ENCODE measurements around the gene DCHS2.

Gene DCHS2, protein sequence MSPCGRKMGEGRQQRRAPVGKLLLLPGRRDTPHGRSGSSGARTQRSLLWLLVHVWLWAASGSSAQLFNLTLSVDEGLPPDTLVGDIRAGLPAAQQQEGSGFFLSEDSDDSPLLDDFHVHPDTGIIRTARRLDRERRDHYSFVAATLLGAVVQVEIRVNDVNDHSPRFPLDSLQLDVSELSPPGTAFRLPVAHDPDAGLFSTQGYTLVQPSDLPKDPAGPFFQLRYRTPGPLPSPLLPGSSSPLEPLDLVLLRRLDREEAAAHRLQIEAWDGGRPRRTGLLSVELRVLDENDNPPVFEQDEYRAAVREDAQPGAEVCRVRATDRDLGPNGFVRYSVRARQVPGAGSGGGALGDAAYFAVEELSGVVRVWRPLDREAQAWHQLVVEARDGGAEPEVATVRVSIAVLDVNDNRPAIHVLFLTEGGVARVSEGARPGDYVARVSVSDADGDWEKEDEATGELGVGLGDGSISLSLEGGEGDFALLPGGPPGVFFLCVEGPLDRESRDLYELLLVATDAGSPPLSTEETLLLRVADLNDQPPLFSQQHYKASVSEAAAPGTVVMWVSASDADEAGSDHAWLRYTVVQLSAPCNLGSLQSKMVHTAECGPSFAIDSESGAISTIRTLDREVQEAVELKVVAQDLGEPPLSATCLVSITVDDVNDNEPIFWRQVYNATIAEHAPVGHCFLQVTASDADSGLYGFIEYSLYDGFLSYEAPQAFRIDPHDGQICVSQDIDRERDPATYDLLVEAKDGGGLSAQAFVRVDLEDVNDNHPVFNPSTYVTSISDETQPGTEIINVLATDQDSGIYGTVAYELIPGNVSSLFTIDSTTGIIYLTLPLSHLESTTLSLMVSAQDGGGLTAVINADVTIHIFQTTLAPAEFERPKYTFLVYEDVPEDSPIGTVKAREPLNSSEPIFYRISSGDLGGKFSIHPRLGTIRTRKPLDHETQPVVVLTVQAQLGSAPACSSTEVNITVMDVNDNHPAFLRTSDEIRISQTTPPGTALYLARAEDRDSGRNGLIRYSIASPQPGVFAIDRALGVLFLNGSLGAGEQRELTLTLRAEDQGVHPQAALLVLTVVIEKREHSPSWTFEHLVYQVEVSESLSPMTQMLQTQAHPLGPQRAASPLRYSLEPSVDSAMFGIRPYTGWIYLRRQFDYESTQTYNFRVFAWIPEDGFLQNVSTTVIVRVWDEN (N-terminal part only)

DNA sequence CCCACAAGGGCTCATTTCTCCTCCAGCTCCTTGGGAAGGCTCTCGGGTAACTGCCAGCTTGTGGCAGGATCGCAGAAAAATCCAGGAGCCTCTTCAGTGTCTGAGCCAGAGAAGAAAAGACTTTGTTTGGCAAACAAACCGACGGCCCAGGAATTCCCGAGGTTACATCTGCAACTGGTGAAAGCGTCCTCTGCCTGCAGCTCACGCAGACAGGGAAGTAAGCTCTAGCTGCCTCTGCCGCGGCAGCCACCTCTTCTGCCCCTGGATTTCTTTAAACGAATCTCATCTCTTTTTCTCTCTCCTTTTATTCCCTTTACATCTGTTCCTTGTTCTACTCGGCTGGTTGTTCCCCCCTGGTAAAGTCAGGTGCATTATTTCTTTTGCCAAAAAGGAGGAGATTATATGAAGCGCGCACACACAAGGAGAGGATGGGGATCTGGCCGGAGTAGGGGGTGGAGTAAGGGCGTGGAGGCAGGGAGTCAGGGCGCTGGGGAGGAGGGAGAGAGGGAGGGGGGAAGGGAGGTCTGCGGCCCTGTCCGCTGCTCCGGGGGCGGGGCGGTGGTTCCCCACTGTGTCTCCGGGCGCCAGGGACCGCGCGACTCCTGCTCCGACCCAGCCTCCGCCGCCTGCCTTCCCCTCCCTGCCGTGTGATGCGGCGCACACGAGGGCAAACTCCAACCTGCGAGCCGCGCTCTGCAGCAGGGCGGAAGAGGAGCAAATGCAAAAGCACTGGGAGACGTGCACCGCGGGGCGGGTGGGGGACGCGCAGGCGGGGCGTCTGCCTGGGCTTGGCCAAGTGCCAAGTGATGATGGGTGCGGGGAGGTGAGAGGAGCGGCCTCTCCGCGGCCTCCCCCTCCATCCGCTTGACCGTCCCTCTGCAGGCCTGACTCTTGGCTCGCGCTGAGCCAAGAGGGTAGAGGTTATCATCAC, at the start of gene DCHS2:
Gene DCHS2, minus strand, starts transcription at position 459 of the 931 bp plus-strand sequence. Its CDS starts 444 bp downstream, at position 15.
- no peak for DNase-seq

DNA sequence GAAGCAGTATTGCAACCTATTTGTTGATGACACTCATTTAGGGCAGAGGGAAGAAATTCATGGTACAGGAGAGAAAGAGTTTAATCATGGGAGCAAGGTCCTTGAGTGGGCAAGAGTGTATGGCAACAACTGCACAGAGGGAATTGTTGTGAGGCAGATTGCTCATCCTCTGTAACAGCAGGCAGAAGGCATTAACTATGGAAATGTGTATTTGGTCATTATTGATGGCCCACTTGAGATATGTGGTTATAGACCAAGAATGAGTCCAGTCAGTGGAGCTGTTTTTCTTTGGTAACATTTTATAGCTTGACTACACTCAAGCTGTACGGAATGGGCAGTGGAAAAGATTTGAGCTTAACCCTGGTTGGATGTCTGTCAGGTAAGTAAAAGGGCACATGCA, 42.7 kb upstream of the DCHS2 start:
- DNase-seq = no peak

DNA sequence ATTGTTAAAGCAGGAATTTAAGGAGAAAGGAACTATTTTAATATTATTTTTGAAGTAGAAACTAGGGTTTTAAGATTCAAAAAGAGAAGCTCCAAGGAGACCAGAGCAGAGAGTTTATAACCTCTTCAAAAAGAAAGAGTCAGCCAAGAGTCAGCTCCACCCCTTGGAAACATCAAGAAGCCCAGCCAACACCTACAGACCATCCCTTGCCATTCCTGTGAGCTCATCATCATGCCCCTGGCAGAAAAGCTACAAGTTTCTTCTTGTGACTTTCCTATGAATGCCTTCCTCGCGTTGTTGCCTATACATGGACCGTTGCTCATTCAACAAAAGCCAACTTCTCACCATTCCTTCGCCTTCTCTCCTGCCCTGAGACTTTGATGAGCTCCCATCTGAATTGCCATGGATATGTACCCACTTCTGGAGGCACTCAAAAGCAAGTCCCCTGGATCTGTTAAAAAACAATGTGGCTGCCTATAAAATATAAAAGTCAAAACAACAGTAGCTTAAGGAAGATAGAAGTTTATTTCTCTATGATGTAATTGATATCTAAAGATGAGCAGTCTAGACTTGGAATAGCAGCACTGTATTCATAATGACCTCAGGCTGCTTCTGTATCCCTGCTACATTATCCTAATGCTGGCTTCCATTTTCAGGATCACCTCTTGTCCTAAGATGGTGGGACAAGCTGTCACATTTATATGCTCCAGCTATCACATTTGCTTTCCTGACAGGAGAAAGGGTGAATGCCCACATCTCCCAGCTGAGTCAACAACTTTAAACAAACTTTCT, 38.3 kb upstream of the DCHS2 start:
- no peak for DNase-seq

DNA sequence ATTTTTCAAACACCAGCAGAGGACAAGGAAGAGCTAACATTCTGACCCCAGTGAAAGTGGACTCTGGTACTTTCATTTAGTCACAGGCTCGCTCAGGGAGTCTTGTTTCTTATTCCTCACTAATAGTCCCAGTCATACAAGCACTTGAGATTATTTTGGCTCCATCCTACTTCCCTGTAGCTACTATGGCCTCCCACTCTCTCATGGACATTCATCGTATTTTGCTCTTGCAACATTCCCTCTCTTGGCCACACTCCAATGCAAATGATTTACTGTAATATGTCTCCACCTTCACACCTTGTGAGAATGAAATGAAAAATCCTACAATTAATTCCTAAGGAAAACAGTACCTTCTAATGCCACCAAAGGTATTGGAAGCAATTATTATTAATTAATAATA, 37.3 kb upstream of the DCHS2 start:
- no peak for DNase-seq

DNA sequence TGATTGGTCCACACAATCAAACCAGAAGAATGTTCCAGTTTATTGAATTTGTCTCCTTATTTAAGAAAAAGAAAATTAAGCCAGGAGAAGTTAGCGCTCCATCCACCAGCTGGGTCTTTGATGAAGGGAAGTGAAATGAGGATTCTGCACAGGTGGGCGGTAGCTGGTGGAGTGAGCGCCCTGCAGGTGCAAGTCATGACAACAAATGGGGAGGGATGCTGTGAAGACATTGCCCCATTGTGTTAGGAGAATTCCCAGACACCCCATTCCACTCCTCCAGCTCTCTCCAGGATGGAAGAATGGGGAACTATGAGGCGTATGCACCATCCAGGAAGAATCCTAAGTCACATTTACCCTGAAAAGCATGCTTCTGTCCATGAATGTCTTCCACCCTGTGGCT, 35.7 kb upstream of the DCHS2 start:
- DNase-seq = no peak

DNA sequence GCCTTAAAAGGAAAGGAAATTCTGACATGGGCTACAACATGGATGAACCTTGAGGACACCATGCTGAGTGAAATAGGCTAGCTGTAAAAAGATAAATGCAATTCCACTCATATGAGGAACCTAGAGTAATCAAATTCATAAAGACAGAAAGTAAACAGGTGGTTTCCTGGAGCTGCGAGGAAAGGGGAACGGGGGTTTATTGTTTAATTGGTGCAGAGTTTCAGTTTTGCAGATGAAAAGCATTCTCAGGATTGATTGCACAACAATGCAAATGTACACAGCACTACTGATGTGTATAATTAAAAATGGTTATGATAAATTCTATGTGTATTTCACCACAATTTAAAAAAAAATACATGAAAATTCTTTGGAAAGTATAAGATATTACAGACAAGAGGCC, 34.6 kb upstream of the DCHS2 start:
- peak; percentile 3 for DNase-seq

DNA sequence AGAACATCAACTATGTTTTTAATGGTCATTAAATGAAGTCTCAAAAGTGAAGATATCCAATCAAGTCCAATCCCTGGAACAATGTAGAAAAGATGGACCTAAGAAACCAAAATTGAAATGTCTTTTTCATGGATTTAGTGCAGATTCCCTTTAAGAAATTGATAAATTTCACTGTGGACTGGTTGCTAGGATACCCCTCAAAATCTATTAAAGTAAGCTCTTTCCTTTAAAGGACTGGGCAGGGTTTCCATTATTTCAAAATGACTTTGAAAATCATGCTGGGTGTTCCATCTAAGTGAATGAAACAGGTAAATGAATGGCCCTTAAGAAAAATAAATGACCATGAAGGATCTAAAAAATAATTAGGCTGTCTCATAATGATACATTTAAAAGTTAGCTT, 30.0 kb upstream of the DCHS2 start:
- DNase-seq = no peak

DNA sequence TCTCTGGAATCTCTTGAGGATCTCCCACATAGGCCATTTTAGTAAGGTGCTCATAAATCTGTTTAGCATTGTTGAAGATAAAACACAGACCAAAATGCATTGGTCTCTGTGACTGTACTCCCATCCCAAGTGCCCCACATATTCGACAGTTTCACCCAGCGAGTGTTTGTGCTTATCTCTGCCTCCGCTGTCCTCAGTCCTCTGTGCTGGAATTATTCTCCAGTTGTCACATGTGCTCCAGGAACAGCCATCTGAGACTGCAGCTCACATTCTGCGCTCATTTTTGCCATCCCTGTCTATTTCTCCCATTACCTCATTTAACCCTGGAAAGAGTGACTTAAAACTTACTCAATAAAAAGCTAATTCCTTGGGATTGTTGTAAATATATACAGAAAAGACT, 27.6 kb upstream of the DCHS2 start:
- no peak for DNase-seq

DNA sequence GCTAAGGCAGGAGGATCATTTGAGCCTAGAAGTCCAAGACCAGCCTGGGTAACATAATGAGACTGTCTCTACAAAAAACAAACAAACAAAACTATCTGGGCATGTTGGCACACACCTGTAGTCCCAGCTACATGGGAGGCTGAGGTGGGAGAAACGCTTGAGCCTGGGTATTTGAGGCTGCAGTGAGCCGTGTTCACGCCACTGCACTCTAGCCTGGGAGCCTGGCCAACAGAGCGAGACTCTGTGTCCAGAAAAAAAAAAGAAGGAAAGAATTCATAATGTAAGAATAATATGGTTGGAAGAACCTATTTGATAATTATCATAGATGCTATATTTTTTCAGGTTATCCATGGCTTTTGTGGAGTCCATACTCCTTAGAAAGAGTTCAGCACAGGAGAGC, 26.0 kb upstream of the DCHS2 start:
- DNase-seq = no peak

DNA sequence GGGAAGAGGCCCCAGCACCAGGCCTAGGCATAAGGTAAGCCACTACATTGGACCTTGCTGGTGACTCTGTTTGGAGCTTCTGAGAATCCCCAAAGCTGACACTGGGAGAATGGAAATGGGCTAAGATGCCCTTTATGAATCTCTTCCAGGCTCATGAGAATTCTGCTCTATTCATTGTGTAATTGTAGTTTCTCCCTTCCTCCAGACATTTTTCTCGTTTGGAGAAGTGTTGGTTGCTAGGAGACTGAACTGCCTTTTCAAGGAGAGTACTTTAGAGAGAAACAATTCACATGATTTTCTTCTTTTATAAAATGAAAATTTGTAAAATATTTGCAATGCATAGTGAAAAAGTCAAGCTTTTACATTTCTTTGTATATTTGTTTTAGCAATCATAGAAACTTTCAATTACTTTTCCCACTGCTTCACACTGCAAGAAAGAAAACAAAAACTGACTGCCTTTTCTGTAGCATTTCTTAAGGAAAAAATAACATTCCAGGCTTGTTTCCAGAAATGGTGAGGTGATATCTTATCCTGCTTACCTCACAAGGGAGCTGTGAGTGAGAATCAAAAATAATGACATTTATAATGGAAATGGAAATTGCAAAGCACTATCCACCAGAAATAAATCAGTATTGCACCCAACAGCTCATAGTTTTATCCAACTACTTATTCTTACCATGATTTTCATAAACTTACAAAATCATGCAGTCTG, 24.9 kb upstream of the DCHS2 start:
- DNase-seq = no peak

DNA sequence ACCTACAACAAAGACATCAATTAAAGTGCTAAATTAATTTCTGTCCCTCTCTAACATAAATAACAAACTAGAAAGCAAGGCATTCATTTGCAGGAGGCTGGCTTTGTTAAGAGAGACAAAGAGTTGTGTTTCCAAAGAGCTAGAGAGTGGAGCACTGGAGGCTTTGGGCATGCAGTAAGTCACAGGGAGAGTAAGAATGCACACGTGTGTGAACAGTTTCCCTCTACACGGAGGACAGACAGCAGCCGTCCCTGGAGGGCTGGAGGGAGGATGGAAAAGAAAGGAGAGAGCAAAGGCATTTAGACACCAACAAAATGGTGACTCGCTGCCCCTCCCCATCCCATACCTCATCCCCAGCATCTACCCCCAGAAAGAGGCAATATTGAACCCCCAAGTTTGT, 20.4 kb upstream of the DCHS2 start:
- DNase-seq = no peak

DNA sequence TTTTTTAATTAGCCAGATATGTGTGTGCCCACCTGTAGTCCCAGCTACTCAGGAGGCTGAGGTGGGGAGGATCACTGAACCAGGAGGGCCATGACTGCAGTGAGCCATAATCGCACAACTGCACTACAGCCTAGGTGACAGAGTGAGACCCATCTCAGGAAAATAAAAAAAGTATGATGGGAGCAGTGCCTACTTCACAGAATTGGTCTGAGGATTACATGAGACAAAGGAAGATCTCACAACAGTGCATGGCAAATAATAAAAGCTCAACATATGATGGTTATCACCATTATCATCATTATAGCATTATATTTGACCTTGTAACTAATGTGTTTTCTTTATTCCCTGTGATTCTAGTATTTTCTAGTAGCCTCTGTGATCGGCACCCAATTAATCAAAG, 19.9 kb upstream of the DCHS2 start:
- DNase-seq = no peak

DNA sequence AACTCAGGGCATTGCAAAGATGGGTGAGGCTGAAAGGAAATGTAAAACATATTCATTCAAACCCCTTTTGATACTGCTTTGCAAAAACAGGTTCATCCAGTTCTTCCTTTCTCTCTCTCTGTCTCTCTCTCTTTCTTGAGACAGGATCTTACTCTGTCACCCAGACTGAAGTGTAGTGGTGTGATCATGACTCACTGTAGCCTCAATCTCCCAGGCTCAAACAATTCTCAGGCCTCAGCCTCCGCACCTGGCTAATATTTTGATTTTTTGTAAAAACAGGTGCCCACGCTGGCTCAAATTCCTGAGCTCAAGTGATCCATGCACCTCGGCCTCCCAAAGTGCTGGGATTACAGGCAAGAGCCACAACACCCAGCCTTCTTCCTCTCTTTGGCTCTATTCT, 15.6 kb upstream of the DCHS2 start:
- no peak for DNase-seq

DNA sequence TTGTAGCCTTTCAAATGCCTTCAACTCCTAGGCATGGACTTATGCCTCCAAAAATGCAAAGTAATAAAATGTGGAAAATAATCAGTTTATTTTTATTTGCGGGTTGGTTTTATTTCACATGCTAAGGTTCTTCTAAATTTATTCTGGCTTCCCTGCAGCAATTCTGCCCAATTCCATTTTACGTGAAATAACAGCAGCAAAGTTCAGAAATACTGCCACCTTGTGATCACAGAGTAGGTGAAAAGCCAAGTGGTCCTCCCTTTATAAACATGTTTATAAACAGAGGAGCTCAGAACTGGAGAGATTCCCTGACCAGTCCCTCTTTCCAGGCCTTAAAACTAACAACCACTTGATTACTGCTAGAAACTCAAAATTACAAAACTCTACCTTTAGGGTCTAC, 14.7 kb upstream of the DCHS2 start:
- DNase-seq = peak; percentile 28

DNA sequence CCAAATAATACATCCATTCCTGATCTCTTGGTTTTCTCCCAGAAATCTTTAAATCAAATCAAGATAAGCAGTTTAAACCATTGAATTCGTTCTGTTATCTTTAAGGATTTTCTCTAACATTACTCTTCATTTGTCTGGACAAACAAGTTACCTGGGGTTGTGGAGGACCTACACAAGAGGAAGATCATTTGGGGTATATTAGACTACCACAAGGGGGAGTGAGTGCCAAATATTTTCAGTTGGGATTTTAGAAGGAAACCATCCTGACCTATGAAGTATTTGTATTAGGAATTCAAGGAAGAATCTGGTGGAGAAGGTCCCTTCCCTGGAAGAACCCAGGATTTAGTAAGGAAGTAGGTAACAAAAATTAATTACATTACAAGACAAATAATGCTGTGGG, 12.0 kb upstream of the DCHS2 start:
- peak; percentile 9 for DNase-seq

DNA sequence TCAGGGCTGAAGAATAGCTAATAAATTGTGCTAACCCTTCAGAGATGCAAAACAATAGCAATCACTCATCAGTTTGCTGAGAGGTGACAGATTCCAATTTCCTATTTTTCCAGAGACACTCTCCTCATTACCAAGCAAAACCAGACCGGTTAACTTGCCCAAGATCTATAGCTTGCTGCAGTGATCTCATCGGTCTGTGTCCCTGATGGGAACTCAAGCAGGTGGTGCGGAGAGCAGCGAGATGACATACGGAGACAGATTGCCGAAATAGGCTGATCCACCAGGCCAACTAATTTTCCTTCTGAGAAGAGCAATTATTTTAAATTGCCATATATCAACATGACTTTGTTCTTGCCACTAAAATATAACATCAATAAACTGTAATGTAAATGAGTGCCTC, 10.5 kb upstream of the DCHS2 start:
- no peak for DNase-seq

DNA sequence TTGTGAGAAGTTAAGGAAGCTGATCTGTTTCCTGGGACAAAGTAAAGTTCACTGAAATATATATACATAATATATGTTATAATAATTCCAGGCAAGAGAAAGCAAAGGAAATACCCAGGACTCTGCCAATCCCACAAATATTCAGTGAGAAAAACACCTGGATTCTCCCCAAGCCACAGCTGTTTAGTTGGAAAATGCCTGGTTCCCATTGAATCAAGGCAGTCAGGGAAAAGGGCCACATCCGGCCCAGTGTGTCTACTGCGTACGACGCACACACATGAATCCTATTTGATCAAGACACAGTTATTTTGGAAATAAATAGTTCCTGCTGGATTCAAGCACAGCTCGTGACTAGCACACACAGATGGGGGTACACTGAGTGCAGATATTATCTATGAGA, 6.3 kb upstream of the DCHS2 start:
- DNase-seq = no peak

DNA sequence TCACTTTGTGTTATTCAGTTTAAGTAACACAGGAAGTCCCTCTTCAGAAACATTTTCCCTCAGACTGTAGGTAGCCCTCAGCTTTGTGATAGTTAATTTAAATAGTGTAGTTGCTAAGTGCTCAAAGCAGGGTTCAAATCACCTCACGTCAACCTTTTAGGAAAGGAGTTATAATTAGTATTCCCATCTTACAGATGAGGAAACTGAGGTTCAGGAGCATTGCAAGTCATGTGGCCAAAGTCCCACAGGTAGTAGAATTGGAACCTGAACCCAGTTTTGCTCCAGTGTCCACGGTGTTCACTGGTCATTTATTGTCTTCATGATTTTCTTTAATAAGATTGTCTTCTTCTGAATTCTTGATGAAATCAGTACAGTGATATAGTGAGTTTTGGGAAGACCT, 4.3 kb upstream of the DCHS2 start:
- no peak for DNase-seq

DNA sequence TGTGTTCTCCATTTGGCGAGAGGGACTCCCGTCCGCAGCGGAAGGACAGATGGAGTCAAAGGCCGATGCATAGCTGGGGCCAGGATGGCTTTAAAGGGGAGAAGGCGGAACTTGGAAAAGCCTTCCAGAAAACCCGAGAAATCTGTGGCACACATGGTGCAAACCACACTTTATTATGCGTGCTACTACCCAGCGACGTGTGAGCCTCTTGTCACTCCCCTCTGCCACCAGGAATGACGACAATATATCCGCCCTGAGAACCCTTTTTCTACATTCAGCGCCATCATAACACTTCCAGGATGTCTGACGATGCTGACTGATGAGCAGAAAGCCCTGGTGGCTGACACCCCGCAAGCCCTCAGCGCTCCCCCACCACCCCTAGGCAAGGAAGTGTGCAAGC, 689 bp upstream of the DCHS2 start:
- DNase-seq = no peak

DNA sequence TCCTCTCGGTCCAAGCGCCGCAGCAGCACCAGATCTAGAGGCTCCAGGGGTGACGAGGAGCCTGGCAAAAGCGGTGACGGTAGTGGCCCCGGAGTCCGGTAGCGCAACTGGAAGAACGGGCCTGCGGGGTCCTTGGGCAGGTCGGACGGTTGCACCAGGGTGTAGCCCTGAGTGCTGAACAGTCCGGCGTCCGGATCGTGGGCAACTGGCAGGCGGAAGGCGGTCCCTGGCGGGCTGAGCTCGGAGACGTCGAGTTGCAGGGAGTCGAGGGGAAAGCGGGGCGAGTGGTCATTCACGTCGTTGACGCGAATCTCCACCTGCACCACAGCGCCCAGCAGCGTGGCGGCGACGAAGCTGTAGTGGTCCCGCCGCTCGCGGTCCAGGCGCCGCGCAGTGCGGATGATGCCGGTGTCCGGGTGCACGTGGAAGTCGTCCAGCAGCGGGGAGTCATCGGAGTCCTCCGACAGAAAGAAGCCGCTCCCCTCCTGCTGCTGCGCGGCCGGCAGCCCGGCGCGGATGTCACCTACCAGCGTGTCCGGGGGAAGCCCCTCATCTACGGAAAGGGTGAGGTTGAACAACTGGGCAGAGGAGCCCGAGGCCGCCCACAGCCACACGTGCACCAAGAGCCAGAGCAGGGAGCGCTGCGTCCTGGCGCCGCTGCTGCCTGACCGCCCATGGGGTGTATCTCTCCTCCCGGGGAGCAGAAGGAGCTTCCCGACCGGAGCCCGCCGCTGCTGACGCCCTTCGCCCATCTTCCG, 837 bp downstream of the DCHS2 start:
- no peak for DNase-seq

Measured in RPMI8226 (cell line).